HG02970 (cell line): ENCODE results near the gene LRRC8E.
"Not testable (repeated sequence)": the region's sequence is repeated elsewhere in the genome, so short reads cannot be mapped to it uniquely, and the experiment has no call there.

Experiments
- ATAC-seq: cut with Tn5 transposase; IDR thresholded peaks from one replicate; pipeline ENCODE4 v1.9.1; 2021; ENCODE audit warnings: mild to moderate bottlenecking, moderate library complexity, moderate number of reproducible peaks; ENCODE audit not compliant: unreplicated experiment, low FRiP score

The LRRC8E gene

GRCh38 chr19:7852851-7853769, 35.2 kb upstream of the LRRC8E start:
- ATAC-seq, result no peak

GRCh38 chr19:7853770-7854128, 34.6 kb upstream of the LRRC8E start:
- no peak for ATAC-seq

- no peak for ATAC-seq
Measured at GRCh38 chr19:7855426-7856108, 32.7 kb upstream of the LRRC8E start.

- no peak for ATAC-seq
Measured at GRCh38 chr19:7856109-7856591, 32.2 kb upstream of the LRRC8E start.

- no peak for ATAC-seq
Measured at GRCh38 chr19:7856679-7857663, 31.3 kb upstream of the LRRC8E start.

GRCh38 chr19:7857727-7858108, 30.6 kb upstream of the LRRC8E start:
- ATAC-seq, result no peak

GRCh38 chr19:7858109-7858770, 30.1 kb upstream of the LRRC8E start:
- ATAC-seq, result no peak

GRCh38 chr19:7859087-7859486, 29.2 kb upstream of the LRRC8E start:
- ATAC-seq, result not testable (repeated sequence)

GRCh38 chr19:7859831-7860713, 28.2 kb upstream of the LRRC8E start:
- ATAC-seq, result no peak

- ATAC-seq, result no peak
Measured at GRCh38 chr19:7860714-7861618, 27.3 kb upstream of the LRRC8E start.

- no peak for ATAC-seq
Measured at GRCh38 chr19:7861619-7862412, 26.5 kb upstream of the LRRC8E start.

GRCh38 chr19:7862413-7862951, 25.8 kb upstream of the LRRC8E start:
- no peak for ATAC-seq

- ATAC-seq, result no peak
Measured at GRCh38 chr19:7863157-7863970, 24.9 kb upstream of the LRRC8E start.

GRCh38 chr19:7863971-7864689, 24.2 kb upstream of the LRRC8E start:
- ATAC-seq, result no peak

- ATAC-seq, result no peak
Measured at GRCh38 chr19:7864690-7865074, 23.6 kb upstream of the LRRC8E start.
